ENCODE data around the gene PTCD2.

The PTCD2 gene

DNA sequence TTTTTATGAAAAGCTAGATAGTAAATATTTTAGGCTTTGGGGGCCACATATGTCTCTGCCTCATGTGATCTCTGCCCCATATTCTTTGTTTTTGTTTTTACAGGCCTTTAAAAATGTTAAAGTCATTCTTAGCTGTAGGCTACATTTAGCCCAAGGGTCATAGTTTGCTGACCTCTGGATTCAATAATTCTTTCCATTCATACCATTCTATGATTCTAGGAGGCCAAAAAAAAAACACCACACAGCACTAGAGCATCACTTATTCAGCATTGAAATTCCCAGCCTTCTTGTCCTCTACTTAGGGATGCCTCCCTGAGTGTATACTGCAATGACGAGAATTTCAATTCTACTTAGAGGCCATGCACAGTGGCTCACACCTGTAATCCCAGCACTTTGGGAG, 17.0 kb downstream of the PTCD2 start:
- no peak for DNase-seq
- in situ Hi-C loops (cut with HindIII; ENCODE audit: low pct_ligation_motif_present, low sequenced_read_pairs): no loop called here
- no peak overlapping the region for H3K27ac ChIP-seq
- TF ChIP-seq, protein P1, sequence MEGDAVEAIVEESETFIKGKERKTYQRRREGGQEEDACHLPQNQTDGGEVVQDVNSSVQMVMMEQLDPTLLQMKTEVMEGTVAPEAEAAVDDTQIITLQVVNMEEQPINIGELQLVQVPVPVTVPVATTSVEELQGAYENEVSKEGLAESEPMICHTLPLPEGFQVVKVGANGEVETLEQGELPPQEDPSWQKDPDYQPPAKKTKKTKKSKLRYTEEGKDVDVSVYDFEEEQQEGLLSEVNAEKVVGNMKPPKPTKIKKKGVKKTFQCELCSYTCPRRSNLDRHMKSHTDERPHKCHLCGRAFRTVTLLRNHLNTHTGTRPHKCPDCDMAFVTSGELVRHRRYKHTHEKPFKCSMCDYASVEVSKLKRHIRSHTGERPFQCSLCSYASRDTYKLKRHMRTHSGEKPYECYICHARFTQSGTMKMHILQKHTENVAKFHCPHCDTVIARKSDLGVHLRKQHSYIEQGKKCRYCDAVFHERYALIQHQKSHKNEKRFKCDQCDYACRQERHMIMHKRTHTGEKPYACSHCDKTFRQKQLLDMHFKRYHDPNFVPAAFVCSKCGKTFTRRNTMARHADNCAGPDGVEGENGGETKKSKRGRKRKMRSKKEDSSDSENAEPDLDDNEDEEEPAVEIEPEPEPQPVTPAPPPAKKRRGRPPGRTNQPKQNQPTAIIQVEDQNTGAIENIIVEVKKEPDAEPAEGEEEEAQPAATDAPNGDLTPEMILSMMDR (IDR thresholded peaks at IDR 0.05; ENCODE audit: low read depth, low read length, missing control alignments): no peak
- no peak overlapping the region for H3K4me3 ChIP-seq (ENCODE audit: low read depth, low read length)
- peaks cover 15% of the 10 kb centered on the region for H3K36me3 ChIP-seq (replicated peaks)
- H3K27me3 ChIP-seq (replicated peaks): no peaks in the 10 kb centered on the region

DNA sequence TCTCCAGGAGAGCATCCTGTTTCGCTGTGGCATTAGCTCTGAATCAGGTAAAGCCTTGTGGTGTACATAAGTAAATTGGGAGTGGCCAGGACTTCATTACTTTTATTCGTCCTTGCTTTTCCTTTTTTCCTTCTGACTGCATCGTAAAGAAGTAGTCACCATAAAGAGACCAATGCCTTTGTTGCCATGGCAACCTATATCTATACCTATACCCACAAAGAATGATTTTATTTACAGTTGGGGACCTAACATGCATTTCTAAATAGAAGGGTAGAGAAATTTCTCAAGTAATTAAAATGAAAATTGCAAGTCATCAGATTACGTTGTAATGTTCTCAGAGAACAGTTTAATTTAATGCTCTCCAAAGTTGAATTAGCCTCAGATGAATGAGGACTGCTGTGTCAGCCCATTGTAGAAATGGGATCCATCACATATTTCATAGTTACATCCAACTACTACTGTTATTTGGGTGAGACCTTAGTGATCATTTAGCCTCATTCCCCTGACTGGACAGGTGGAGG, 18.6 kb downstream of the PTCD2 start:
- no peak for DNase-seq
- TF ChIP-seq, protein P1 (IDR thresholded peaks at IDR 0.05; ENCODE audit: low read depth, low read length, missing control alignments): no peak
- no peak overlapping the region for H3K27ac ChIP-seq
- H3K4me3 ChIP-seq (ENCODE audit: low read depth, low read length): no peak overlapping the region
- H3K36me3 ChIP-seq (replicated peaks): peaks cover 19% of the 10 kb centered on the region
- in situ Hi-C loops (cut with HindIII; ENCODE audit: low pct_ligation_motif_present, low sequenced_read_pairs): no loop called here
- H3K27me3 ChIP-seq (replicated peaks): no peaks in the 10 kb centered on the region

DNA sequence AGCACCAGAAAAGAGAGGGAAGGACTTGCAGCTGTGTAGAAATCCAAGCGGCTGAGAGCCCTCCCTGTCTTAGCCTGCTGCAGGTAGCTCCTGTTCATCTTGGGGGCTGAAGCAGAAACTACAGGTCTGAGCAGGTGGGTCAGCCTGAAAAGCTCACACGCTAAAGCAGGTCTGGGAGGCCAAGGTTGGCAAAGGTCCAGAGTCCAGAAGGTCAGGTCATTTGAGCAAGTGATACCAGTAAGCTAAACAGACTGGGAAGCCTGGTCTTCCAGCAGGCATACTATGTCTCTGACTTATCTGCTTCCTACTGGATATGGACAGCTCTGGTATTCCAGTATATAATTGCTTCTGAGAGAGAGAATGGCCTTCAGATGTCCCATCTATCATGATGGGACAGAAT, 26.2 kb downstream of the PTCD2 start:
- Histone ChIP-seq H3K36me3 (replicated peaks) (peaks cover 7% of the 10 kb centered on the region), H3K4me3 (ENCODE audit: low read depth, low read length) (no peak overlapping the region), H3K27ac (no peak overlapping the region), H3K27me3 (replicated peaks) (no peaks in the 10 kb centered on the region)
- TF ChIP-seq, protein P1 (IDR thresholded peaks at IDR 0.05; ENCODE audit: low read depth, low read length, missing control alignments): no peak
- in situ Hi-C loops (cut with HindIII; ENCODE audit: low pct_ligation_motif_present, low sequenced_read_pairs): no loop called here
- DNase-seq: no peak

GRCh38 chr5:72347801-72348308, 27.7 kb downstream of the PTCD2 start:
- TF ChIP-seq, protein P1 (IDR thresholded peaks at IDR 0.05; ENCODE audit: low read depth, low read length, missing control alignments): no peak
- Histone ChIP-seq H3K27ac (peak overlapping the region; percentile 84), H3K27me3 (replicated peaks) (no peaks in the 10 kb centered on the region), H3K4me3 (ENCODE audit: low read depth, low read length) (peak overlapping the region; percentile 16), H3K36me3 (replicated peaks) (peaks cover 7% of the 10 kb centered on the region)
- in situ Hi-C loops (cut with HindIII; ENCODE audit: low pct_ligation_motif_present, low sequenced_read_pairs): no loop called here
- peak; percentile 90 for DNase-seq

GRCh38 chr5:72351376-72351775, 31.2 kb downstream of the PTCD2 start:
- in situ Hi-C loops (cut with HindIII; ENCODE audit: low pct_ligation_motif_present, low sequenced_read_pairs): loop anchor here (25.0 kb wide), 1 partner anchor 486 kb away; no protein-coding TSS in a partner anchor

More at GRCh38 chr5:72351376-72351775, 31.2 kb downstream of the PTCD2 start:
- Histone ChIP-seq H3K36me3 (replicated peaks) (no peaks in the 10 kb centered on the region), H3K27me3 (replicated peaks) (no peaks in the 10 kb centered on the region), H3K4me3 (ENCODE audit: low read depth, low read length) (no peak overlapping the region), H3K27ac (no peak overlapping the region)
- DNase-seq: no peak
- TF ChIP-seq, protein P1 (IDR thresholded peaks at IDR 0.05; ENCODE audit: low read depth, low read length, missing control alignments): no peak
